Osteoblast (primary cell): ENCODE data around the gene LTBP1. TPM values are rescaled to one million over a fixed set of nuclear protein-coding genes. Genes with fewer than 3 reads are reported as not detected.
A peak's percentile ranks its signal among the peaks of the same experiment; 100 is the strongest.

Source experiments
- DNase-seq: peaks from one replicate; pipeline ENCODE4 v3.0.0; 2011; ENCODE audit warnings: low spot score, mixed read lengths; ENCODE audit not compliant: insufficient read length; ENCODE audit errors: missing footprints
- H2AFZ ChIP-seq: 2 replicates; pipeline ENCODE4 v1.6.0; 2011; ENCODE audit warnings: mild to moderate bottlenecking, low read length
- H3K27ac ChIP-seq: 2 replicates; pipeline ENCODE4 v1.5.1; 2011; ENCODE audit warnings: mild to moderate bottlenecking, low read depth, low read length, moderate library complexity
- H3K27me3 ChIP-seq: 2 replicates; pipeline ENCODE4 v1.6.0; 2012; ENCODE audit warnings: mild to moderate bottlenecking, control low read depth, inconsistent platforms, low read length, moderate library complexity; ENCODE audit not compliant: insufficient read depth
- H3K36me3 ChIP-seq: 2 replicates; pipeline ENCODE4 v1.5.1; 2011; ENCODE audit warnings: mild to moderate bottlenecking, low read length, control low read depth, moderate library complexity; ENCODE audit not compliant: insufficient read depth
- H3K4me1 ChIP-seq: 2 replicates; pipeline ENCODE4 v1.5.1; 2011; ENCODE audit warnings: mild to moderate bottlenecking, low read length, control low read depth, moderate library complexity; ENCODE audit not compliant: insufficient read depth
- H3K4me2 ChIP-seq: 2 replicates; pipeline ENCODE4 v1.6.0; 2011; ENCODE audit warnings: mild to moderate bottlenecking, low read length; ENCODE audit not compliant: insufficient read depth
- H3K4me3 ChIP-seq: fragments of 200-600 bp; sonication (generic); 3 replicates; pipeline ENCODE4 v1.5.1; 2012; ENCODE audit warnings: mild to moderate bottlenecking, low read length, inconsistent platforms; ENCODE audit not compliant: insufficient read depth
- H3K79me2 ChIP-seq: 2 replicates; pipeline ENCODE4 v1.6.0; 2012; ENCODE audit warnings: mild to moderate bottlenecking, low read length, control low read depth, inconsistent platforms; ENCODE audit not compliant: insufficient read depth
- H3K9me3 ChIP-seq: 2 replicates; pipeline ENCODE4 v1.5.1; 2011; ENCODE audit warnings: low read depth, low read length, control low read depth
- H4K20me1 ChIP-seq: 2 replicates; pipeline ENCODE4 v1.6.0; 2012; ENCODE audit warnings: mild to moderate bottlenecking, low read length, control low read depth; ENCODE audit not compliant: insufficient read depth
- CTCF ChIP-seq: IDR thresholded peaks from 2 replicates; pipeline ENCODE4 v1.5.1; 2011; ENCODE audit warnings: mild to moderate bottlenecking, low read depth, low read length, moderate library complexity; ENCODE audit errors: extremely low read depth
- total RNA-seq: library from RNA; depleted of rRNA; stranded (reverse); fragments of >200 nt; gene quantifications from 2 replicates; pipeline ENCODE4 v1.2.3, GENCODE V29; 2012

The LTBP1 gene
- total RNA-seq, 1 donor: 224 TPM

DNA sequence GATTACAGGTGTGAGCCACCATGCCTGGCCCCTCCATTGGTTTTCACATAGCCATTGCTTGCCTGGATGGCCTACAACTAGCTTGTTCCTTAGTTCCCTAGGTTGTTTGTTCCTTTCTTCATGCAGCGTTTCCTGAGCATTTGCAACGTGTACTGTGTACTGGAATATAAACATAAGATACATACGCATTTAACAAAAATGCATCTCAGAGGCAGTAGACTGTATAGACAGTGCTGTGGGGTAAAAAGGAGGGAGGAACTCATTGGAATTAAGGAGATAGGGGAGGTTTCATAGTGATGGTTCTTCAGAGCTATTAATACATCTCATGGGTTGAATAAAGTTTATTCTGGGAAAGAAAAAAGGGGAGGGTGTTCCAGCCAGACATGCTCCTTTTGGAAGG is 269.2 kb downstream of the LTBP1 start:
- Histone ChIP-seq H3K27me3 (no peaks in the 10 kb centered on the region), H2AFZ (no peak overlapping the region), H3K36me3 (no peaks in the 10 kb centered on the region), H4K20me1 (no peaks in the 10 kb centered on the region), H3K79me2 (peaks cover 3% of the 10 kb centered on the region), H3K4me1 (peaks cover 78% of the 10 kb centered on the region), H3K4me3 (no peak overlapping the region), H3K27ac (peak overlapping the region; percentile 97), H3K4me2 (no peak overlapping the region), H3K9me3 (no peaks in the 10 kb centered on the region)
- TF ChIP-seq CTCF: no peak
- no peak for DNase-seq

- no peak overlapping the region for H3K4me3 ChIP-seq
- peak overlapping the region; percentile 97 for H3K27ac ChIP-seq
- H2AFZ ChIP-seq: no peak overlapping the region
- TF ChIP-seq CTCF: no peak
- peak; percentile 65 for DNase-seq
- peaks cover 6% of the 10 kb centered on the region for H3K36me3 ChIP-seq
- peaks cover 3% of the 10 kb centered on the region for H3K79me2 ChIP-seq
- H3K9me3 ChIP-seq: no peaks in the 10 kb centered on the region
- peaks cover 71% of the 10 kb centered on the region for H3K4me1 ChIP-seq
- no peaks in the 10 kb centered on the region for H4K20me1 ChIP-seq
- peak overlapping the region; percentile 30 for H3K4me2 ChIP-seq
- H3K27me3 ChIP-seq: no peaks in the 10 kb centered on the region
These were observed 269.9 kb downstream of the LTBP1 start for GRCh38 chr2:33216508-33217182.

DNA sequence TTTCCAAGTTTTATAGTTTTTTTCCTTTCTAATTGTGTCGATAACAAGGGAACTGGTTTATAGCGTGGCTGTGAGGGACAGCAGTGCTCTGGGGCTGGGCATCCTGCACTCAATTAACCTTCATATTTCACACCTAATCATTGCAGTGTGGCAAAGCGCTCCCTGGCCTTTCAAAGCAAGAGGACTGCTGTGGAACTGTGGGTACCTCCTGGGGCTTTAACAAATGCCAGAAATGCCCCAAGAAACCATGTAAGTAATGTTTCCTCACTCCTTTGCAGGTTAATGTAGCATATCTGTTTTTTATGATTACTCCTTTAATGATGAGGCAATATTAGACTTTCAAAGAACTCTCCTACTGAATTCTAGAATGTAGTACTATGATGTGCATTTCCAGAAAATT is 270.7 kb downstream of the LTBP1 start:
- H4K20me1 ChIP-seq: no peaks in the 10 kb centered on the region
- peaks cover 3% of the 10 kb centered on the region for H3K79me2 ChIP-seq
- DNase-seq: no peak
- peaks cover 12% of the 10 kb centered on the region for H3K36me3 ChIP-seq
- peak overlapping the region; percentile 97 for H3K27ac ChIP-seq
- no peak overlapping the region for H2AFZ ChIP-seq
- no peak overlapping the region for H3K4me3 ChIP-seq
- no peak overlapping the region for H3K4me2 ChIP-seq
- no peaks in the 10 kb centered on the region for H3K9me3 ChIP-seq
- TF ChIP-seq CTCF: no peak
- H3K4me1 ChIP-seq: peaks cover 63% of the 10 kb centered on the region
- no peaks in the 10 kb centered on the region for H3K27me3 ChIP-seq

DNA sequence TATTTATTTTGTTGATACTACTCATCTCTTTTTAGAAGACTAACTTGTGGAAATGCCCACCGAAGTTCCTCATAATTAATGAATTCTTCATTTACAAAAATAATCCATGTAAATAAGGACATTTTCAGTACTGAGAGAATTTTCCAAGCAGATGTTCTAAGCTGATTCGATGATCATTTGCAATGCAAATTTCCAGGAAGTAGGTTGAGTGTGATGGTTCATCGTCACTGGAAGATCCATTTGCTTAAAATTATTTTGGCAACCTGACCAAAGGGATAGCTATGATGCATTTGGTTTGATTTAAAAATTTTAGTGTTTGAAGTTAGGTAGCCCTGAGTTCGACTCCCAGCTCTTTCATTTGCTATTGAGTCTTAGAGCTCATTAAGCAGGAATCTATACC is 272.4 kb downstream of the LTBP1 start:
- H3K4me3 ChIP-seq: no peak overlapping the region
- no peak overlapping the region for H2AFZ ChIP-seq
- H3K9me3 ChIP-seq: no peaks in the 10 kb centered on the region
- peaks cover 54% of the 10 kb centered on the region for H3K4me1 ChIP-seq
- H3K27ac ChIP-seq: peak overlapping the region; percentile 78
- no peak for DNase-seq
- H3K4me2 ChIP-seq: no peak overlapping the region
- no peaks in the 10 kb centered on the region for H3K27me3 ChIP-seq
- H3K36me3 ChIP-seq: peaks cover 19% of the 10 kb centered on the region
- no peaks in the 10 kb centered on the region for H4K20me1 ChIP-seq
- TF ChIP-seq CTCF: no peak
- H3K79me2 ChIP-seq: peaks cover 3% of the 10 kb centered on the region
